ENCODE measurements around the gene ARVCF.
A peak's percentile ranks its signal among the peaks of the same experiment; 100 is the strongest.

The ARVCF gene, protein sequence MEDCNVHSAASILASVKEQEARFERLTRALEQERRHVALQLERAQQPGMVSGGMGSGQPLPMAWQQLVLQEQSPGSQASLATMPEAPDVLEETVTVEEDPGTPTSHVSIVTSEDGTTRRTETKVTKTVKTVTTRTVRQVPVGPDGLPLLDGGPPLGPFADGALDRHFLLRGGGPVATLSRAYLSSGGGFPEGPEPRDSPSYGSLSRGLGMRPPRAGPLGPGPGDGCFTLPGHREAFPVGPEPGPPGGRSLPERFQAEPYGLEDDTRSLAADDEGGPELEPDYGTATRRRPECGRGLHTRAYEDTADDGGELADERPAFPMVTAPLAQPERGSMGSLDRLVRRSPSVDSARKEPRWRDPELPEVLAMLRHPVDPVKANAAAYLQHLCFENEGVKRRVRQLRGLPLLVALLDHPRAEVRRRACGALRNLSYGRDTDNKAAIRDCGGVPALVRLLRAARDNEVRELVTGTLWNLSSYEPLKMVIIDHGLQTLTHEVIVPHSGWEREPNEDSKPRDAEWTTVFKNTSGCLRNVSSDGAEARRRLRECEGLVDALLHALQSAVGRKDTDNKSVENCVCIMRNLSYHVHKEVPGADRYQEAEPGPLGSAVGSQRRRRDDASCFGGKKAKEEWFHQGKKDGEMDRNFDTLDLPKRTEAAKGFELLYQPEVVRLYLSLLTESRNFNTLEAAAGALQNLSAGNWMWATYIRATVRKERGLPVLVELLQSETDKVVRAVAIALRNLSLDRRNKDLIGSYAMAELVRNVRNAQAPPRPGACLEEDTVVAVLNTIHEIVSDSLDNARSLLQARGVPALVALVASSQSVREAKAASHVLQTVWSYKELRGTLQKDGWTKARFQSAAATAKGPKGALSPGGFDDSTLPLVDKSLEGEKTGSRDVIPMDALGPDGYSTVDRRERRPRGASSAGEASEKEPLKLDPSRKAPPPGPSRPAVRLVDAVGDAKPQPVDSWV

DNA sequence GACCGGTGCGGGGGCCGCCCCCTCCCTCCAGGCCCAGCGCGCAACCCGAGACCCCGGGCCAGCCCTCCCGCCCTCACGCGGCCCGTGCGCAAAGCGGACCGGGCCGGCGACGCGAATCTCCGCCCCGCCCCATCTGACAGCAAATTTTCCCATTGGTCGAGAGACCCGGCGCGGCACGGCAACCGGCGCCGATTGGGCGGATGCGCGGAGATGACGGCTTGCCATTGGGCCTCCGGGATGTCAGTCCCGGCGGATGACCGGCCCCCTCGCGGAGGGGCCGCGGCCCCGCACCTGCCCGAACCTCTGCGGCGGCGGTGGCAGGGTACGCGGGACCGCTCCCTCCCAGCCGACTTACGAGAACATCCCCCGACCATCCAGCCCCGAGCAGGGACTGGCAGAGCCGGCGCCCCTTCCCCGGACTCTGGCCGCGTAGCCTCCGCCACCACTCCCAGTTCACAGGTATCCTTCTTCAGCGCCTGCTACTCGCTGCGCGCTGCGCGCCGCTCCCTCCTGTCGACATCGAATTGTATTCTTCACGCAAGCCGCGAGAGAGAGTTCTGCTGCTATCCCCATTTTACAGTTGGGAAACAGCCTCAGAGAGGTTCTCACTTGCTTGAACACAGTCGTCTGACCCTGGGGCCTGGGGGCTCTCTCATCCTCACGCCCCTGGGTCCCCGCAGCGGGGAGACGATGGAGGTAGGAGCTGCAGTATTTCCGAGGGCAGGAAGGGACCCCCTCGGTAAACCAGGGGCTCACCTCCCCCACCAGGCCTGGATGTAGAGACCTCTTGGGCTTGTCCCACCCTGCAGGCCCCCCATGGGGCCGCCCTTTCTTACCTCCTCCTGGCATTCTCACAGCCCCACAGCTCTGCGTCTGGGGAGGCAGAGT is at the start of gene ARVCF:
TSS of gene ARVCF (minus strand) at position 90 of the 888 bp plus-strand sequence. CDS start 26,029 bp downstream, outside the sequence.
- peak; percentile 93 for DNase-seq

DNA sequence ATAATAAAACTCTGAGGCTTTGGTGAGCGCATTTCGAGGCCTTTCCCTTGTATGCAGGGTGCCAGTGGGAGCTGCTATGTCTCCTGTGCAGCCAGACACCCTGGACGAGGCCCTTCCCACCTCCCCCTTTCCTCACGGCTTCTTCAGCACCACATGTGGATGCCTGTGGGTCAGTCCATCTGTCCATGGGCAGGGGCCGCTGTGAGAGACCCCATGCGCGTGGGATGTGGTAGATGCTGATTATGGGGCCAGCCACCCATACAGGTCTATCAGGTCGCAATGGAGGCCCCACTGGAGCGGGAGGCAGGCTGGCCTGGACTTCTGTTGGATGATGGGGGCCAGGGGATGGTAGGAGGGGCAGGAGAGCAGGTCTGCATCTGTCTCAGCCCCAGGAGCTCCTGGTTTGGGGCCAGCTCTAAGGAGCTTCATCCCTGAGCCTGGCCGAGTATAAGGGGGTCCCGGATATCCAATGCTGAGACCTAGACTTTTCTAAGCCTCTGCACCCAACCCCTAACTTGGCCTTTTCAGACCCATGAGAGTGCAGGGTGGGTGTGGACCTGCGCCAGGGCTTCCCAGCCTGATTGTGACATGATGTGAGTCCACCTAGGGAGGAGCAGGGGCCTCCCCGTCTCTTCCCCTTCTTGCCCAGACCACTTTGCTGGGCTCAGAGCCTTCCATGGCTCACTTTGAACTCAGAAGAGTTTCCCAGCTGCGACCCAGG is 49.4 kb upstream of the ARVCF start:
- DNase-seq: no peak

DNA sequence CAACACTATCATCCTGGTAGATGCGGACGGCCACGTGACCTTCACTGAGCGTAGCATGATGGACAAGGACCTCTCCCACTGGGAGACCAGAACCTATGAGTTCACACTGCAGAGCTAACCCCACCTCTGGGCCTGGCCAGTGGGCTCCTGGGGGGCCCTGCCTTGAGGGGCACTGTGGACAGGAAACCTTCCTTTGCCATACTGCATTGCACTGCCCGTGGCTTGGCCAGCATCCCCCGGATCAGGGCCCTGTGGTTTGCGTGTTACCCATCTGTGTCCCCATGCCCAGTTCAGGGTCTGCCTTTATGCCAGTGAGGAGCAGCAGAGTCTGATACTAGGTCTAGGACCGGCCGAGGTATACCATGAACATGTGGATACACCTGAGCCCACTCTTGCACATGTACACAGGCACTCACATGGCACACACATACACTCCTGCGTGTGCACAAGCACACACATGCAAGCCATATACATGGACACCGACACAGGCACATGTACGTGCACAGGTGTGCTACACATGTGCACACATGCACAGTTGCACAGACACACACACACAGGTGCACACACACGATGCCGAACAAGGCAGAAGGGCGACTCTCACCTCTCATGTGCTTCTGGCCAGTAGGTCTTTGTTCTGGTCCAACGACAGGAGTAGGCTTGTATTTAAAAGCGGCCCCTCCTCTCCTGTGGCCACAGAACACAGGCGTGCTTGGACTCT is 48.1 kb upstream of the ARVCF start:
- no peak for DNase-seq

DNA sequence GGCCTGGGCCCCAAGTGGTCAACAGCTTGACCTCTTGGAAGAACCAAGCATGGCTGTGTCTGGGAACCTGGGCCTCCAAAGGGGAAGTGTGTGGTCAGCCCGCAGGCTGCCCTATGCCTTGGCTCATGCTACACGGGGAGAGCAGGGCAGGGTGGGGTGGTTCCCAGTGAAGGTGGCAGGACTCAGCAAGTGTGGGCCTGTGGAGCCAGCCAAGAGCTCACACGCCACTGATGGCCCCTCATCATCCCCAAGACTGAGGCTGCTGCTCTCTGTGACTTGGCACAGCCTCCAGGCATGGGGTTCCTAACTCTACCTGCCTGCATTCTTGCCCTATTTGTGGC is 47.5 kb upstream of the ARVCF start:
- DNase-seq: no peak

DNA sequence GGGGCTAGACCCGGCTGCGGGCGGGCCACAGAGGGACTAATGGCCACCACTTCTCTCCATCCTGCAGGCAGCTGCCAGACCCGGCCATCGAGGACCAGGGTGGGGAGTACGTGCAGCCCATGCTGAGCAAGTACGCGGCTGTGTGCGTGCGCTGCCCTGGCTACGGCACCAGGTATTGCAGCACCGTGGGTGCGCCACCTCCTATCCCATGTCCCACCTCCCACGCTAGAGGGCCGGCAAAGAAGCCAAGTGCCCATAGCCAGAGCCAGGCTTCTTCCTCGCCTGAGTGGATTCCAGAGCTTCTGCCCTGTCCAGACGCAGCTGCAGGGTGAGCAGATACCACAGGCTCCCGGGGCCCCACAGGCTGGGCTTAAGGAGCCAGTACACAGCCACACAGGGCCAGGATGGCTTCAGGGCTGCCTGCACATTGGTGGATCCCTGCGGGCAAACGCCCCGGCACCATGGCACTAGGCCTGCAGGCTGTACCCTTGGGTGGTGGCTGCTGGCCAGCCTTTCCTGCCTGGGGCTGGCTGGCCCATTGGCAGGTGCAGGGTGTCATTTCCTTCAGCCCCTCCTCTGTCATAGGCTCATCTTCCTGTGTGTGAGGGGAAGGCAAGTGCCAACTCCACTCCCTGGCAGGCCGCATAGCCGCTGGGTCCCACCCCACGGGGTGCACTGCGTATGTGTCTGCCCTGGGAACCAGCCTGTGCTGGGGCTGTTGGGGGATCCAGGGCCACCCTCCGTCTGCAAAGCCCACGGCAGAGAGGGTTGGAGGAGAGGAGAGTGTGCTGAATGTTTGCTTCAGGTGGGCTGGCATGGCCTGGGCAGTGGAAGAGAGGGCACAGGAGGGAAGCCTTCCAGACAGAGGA is 46.9 kb upstream of the ARVCF start:
- DNase-seq: no peak

DNA sequence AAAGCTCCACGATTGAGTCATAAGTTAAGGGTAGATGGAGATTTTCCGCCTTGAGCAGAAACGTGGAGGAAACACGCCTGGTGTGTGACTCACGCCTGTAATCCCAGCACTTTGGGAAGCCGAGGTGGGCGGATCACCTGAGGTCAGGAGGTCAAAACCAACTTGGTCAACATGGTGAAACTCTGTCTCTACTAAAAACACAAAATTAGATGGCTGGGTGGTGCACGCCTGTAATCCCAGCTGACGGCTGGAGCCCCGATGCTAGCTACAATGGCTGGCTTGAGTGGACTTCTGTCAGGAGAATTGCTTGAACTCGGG is 46.1 kb upstream of the ARVCF start:
- DNase-seq: no peak

DNA sequence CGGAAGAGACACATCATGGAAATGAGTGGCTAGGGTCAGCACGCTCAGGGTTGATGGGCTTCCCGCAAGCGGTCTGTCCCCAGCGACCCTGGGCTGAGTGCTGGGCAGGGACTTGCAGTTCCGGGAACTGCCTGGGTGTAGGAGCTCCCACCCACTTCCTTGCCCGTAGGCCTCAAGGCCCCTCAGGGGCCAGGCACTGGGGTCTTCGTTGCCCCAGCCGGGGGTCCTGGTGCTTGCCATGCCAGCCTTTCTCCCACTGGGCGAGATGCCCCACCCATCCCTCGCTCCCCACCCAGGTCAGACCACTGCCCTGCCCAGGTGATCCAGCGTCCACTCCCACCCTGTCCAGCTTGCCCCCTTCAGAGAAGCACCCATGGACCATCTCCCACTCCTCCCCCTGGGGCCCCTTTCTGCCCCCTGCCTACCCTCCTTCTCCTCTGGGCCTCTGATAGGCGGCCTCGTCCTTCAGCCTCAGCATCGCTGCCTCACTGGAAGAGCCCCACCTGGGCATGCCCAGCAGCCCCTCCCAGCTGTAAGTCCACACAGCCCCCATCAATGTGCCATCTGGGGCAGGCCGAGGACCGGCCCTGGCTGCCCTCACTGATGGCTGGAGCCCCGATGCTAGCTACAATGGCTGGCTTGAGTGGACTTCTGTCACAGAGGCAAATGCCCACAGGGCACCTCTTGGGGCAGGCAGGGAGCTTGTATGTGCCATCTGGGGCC is 45.6 kb upstream of the ARVCF start:
- no peak for DNase-seq

DNA sequence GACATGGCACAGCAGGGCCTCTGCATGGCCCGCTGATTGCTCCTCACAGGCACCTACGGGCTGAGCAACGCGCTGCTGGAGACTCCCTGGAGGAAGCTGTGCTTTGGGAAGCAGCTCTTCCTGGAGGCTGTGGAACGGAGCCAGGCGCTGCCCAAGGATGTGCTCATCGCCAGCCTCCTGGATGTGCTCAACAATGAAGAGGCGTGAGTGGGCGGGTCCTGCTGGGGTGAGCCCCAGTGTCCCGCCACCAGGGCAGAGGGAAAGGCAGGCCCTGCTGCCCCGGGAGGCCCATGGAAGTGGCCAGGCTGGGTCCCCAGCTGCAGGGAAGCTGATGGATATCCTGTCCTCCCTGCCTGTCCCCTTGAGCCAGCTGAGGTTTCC is 44.8 kb upstream of the ARVCF start:
- no peak for DNase-seq

DNA sequence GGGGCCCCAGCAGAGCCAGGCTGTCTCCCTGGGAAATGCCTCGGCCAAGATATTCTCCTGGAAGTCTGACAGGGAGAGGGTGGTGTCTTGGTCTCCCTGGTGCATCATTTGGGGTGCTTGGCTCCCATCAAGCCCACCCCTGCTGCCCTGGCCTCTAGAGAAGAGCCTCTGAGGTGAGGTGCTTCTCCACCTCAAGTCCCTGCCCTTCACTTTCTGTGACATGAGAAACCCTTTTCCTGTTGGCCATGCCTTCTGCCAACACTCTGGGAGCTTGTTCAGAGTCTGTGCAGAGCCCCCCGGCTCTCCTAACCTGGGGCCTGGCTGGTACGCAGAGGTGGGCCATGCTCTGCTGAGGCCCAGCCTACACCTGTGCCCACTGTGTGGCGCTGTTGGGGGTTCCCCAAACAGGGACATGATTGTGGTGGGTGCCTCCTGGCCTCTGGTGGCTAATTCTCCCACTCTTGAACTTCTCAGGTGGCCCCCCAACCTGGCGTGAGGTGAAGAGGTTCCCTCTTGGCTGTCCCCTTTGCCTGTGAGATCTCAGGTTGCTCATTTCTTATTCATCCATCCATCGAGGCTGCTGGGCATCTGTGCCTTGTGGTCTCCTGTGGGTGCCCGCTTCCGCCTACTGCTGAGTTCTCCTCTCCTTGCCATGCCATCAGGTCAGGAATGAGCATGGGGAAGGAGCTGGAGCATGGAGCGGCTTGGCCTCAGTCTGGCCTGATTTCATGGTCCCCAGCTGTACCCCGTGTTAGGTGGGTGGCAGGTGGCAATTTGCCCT is 44.3 kb upstream of the ARVCF start:
- peak; percentile 23 for DNase-seq

DNA sequence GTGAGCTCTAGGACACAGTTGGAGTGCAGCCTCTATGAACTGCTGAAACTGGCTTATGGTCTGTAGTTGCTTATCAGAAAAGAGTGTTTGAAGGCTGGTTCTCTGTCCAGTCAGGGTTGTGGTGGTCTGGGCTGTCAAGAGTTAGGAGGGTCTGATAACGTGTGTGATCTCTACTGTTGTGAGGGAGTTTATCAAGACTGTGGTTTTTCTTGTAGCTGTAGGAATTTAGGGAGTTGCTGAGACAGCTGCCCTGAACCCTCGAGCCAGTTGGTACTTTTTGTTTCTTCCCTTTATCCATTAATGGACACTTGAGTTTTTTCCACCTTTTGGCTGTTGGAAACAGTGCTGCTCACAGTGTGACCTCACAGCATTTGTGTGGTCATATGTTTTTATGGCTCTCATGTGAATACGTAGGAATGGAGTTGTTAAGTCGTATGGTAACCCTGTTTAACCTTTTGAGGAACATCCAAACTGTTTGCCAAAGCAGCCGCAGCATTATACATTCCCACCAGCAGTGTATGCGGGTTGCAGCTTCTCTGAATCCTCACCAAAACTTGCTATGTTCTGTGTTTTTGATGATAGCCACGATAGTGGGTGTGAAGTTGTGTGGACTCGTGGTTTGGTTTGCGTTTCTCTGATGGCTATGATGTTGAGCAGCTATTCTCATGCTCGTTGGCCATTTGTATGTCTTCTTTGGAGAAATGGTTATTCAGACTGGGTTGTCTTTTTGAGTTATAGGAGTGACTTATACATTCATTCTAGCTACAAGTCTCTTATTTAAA is 42.6 kb upstream of the ARVCF start:
- no peak for DNase-seq

DNA sequence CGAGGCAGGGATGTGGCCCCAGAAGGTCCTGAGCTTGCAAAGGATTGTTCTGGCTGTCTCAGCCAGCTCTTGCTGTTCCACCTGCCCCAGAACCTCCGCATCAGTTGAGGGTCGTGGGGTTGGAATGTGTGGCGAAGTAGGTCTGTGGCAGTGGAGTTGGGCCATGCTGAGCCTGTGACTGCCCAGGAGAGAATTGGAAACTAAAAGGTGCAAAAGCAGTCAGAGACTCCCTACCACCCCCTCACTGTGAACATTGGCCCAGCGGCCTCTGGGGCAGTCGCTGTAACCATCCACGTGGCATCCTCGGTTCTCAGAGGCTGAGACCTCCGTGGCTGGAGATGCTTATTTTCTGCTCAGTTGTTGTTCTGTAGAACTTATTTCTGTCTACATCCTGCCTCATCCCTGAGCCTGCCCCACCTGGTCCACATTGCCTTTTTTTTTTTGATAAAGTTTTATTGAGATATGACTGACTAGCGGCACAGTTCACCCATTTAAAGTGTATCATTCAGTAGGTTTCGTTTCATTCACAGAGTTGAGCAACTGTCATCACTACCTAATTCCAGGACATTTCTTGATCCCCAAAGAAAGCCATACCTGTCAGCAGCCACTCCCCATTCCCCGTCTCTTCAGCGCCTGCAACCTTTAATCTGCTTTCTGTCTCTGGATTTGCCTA is 41.1 kb upstream of the ARVCF start:
- no peak for DNase-seq

DNA sequence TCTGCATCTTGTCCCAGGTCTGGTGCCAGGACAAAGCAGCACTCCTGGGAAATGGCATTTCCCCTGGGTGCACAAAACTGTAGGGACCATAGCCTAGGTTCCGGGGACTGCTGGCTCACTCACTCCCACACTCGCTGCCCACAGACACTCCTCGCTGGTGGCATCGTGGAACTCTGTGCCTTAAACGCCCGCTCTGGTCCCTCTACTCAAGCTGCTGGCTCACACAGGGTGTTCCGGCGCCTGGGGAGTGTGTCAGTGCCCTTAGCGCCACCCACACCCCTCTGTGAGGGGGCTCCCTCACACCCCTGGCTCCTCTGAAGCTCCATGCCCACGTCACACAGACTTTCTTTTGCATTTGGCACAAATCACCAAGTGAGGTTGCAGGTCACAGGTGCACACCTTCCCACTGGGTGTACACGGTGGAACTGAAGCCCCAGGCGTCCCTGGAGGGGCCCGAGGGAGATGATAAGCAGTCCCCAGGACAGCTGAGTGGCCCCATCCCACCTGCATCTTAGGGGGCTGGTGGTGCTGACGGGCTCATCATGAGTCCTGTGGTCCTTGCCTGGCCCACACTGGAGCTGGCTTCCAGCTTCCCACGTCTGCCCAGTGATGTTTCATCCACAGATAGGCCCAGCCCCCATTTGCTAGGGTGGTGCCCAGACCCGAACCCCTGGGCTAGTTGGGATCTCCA is 40.2 kb upstream of the ARVCF start:
- DNase-seq: no peak

DNA sequence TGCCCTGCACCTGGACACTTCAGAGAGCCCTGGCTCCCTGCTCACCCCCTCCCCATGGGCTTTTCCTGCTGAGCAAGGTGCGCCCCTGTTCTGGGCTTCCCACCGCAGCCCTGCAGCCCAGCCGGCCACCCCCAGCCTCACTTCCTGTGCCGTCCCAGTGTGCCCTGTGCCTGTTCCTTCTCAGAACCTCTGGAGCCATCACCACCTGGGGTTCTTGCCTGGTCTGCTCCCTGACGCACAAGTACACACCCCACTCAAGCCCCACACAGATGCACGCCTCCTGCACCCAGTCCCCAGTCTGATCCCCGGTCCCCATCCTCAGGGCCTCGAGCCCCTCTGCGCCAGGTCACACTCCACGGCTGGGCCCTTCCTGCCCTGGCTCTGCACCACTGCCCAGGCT is 39.5 kb upstream of the ARVCF start:
- no peak for DNase-seq

DNA sequence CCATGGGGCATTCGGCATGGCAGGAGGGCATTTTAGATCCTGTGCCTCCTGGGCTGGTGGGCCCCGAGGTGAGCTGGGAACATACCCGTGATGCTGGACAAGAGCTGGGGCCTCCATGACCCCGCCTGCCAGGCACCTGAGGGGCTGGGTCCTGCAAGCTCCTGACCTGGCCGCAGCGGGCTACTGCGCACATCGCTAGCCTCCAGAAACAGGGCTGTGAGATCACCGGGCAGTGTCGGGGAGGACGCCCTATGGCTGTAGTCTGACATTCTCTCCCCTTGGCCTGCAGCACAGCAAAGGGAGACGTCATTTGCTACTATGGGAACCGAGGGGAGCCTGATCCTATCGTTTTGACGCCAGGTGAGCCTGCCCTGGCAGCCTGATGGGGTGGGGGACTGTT is 39.0 kb upstream of the ARVCF start:
- no peak for DNase-seq

DNA sequence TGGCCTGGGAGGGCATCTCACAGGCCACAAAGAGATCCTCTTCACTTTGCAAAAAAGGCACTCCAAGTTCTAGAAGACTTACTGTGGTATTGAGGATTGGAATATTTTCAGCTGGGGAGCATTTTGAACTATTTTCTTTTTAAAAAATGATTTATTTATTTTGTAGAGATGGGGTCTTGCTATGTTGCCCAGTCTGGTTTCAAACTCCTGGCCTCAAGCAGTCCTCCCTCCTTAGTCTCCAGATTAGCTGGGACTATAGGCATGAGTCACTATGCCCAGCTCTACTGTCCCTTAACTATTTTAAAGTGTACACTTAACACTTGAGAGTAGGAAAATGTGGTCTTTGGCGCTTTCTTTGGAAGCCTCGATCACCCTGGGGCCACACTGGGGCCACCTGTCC is 38.5 kb upstream of the ARVCF start:
- no peak for DNase-seq

DNA sequence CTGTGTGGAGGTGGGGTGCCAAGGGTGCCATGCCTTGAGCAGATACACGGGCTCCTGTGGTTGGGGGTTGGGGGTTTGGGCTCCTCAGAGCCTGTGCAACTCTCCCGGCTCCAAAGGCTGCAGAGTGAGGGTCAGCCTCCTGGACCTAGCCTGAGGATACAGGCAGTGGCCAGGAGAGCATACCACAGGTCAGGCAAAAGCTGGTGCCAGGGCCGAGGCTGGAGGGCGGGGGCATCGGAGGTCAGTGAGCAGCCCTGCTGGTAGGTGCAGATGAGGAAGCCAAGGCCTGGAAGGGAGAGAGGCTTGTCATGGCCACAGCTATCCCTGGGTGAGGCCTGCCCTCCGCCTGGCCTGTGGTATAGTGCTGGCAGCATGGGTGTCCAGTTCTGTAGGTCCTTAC is 37.9 kb upstream of the ARVCF start:
- DNase-seq: no peak

DNA sequence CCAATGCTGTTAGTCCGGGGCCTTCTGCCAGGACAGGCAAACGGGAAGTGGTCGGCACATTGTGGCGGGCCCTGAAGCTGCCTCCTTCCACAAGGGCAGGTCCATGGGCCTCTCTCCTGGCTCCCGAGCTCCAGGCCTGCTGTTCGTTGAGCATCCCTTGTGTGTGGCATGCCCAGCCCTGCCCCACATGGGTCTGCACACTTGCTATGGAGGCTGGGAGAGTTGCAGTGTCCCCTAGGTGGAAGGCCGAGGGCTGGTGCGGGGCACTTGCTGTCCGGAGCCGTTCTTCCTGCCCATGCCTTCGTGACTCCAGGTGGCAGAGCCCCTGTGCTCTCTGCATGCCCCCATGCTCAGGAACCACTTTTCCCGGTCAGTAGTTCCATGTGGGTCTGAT is 37.4 kb upstream of the ARVCF start:
- no peak for DNase-seq
